ENCODE data around the gene MSANTD1.

Gene MSANTD1

GRCh38 chr4:3305610-3306371 lies 56.8 kb downstream of the MSANTD1 start:
- H3K4me3 ChIP-seq (ENCODE audit: low read length): no peak overlapping the region
- H3K9ac ChIP-seq (ENCODE audit: low read length): no peak overlapping the region
- no peaks in the 10 kb centered on the region for H3K36me3 ChIP-seq (ENCODE audit: control insufficient read depth, low read depth, low read length)
- H3K4me1 ChIP-seq (ENCODE audit: control insufficient read depth, low read depth, low read length): peaks cover 14% of the 10 kb centered on the region
- no peaks in the 10 kb centered on the region for H3K9me3 ChIP-seq (ENCODE audit: control insufficient read depth, low read depth, low read length)
- H3K27me3 ChIP-seq (ENCODE audit: control insufficient read depth, insufficient read depth, low read length): no peaks in the 10 kb centered on the region
- H3K27ac ChIP-seq (ENCODE audit: low read length): no peak overlapping the region
